ENCODE results near the gene FTH1.

DNA sequence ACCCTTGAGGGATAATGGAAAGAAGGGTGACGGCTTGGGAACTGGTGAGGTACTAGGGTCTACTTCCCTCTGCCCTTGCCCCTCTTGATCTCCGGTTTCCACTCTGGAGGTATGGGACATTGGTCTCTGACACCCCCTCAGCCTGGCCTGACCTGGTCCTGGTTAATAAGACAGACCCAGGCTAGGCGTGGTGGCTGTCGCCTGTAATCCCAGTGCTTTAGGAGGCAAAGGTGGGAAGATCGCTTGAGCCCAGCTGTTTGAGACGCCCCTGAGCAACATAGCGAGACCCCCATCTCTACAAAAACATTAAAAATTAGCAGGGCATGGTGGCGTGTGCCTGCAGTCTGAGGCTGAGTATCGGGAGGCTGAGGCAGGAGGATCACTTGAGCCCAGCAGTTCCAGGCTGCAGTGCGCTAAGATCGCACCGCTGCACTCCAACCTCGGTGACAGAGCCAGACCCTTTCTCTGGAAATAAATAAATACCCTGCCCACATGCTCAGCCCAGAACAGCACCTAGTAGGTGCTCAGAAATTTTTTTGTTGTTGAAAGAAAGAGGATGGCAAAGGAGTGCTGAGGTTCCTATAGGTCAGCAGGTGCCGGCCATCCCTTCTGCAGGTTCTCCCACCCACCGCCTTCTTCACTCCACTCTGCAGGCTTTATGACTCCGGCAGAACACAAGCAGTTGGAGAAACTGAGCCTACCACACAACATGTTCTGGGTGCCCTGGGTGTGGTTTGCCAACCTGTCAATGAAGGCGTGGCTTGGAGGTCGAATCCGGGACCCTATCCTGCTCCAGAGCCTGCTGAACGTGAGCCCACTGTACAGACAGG lies 11.0 kb downstream of the FTH1 start:
- no peak for TF ChIP-seq CTCF (conservative IDR thresholded peaks at IDR 0.05 in 1 of 2, IDR thresholded peaks at IDR 0.05 in 1 of 2; ENCODE audit: low read depth in 1 of 2, low read length in 2 of 2)
- no peak for TF ChIP-seq EZH2 (IDR thresholded peaks at IDR 0.05; ENCODE audit: low read length, missing control alignments)

Measured in fibroblast of lung (primary cell).